Mesendoderm (in vitro differentiated cells): ENCODE data around the gene PTPA.
A peak's percentile ranks its signal among the peaks of the same experiment; 100 is the strongest.

Experiments used
- DNase-seq: peaks from one replicate; pipeline ENCODE4 v3.0.0; 2013
- H2AK5ac ChIP-seq: 2 replicates; pipeline ENCODE4 v1.6.1; 2013; ENCODE audit warnings: low read length, inconsistent platforms
- H2BK120ac ChIP-seq: 2 replicates; pipeline ENCODE4 v1.6.1; 2013; ENCODE audit warnings: low read depth, mild to moderate bottlenecking, low read length, moderate library complexity, mixed read lengths
- H2BK15ac ChIP-seq: replicated peaks from 2 replicates; pipeline ENCODE4 v1.6.1; 2013; ENCODE audit warnings: low read depth, mild to moderate bottlenecking, moderate library complexity
- H2BK5ac ChIP-seq: 2 replicates; pipeline ENCODE4 v1.6.1; 2013; ENCODE audit warnings: low read length, inconsistent platforms
- H3K18ac ChIP-seq: 2 replicates; pipeline ENCODE4 v1.6.1; 2013; ENCODE audit warnings: mild to moderate bottlenecking, low read length, mixed read lengths
- H3K23ac ChIP-seq: one replicate; pipeline ENCODE4 v1.6.1; 2013; ENCODE audit warnings: low read length
- H3K27ac ChIP-seq: 2 replicates; pipeline ENCODE4 v1.5.1; 2013; ENCODE audit warnings: low read depth, mild to moderate bottlenecking, inconsistent platforms, low read length, moderate library complexity
- H3K27me3 ChIP-seq: 2 replicates; pipeline ENCODE4 v1.6.1; 2013; ENCODE audit warnings: low read length, control low read depth, mild to moderate bottlenecking, inconsistent platforms; ENCODE audit not compliant: insufficient read depth, poor library complexity
- H3K36me3 ChIP-seq: 2 replicates; pipeline ENCODE4 v1.6.1; 2013; ENCODE audit warnings: low read length, inconsistent platforms; ENCODE audit not compliant: control insufficient read depth, insufficient read depth
- H3K4ac ChIP-seq: one replicate; pipeline ENCODE4 v1.6.1; 2013; ENCODE audit warnings: low read depth, mild to moderate bottlenecking, low read length, moderate library complexity
- H3K4me1 ChIP-seq: 2 replicates; pipeline ENCODE4 v1.6.1; 2013; ENCODE audit warnings: low read depth, low read length, inconsistent platforms; ENCODE audit not compliant: control insufficient read depth
- H3K4me2 ChIP-seq: 2 replicates; pipeline ENCODE4 v1.6.1; 2013; ENCODE audit warnings: low read length
- H3K4me3 ChIP-seq: 2 replicates; pipeline ENCODE4 v1.5.1; 2013; ENCODE audit warnings: mild to moderate bottlenecking, low read length
- H3K56ac ChIP-seq: one replicate; pipeline ENCODE4 v1.6.1; 2013; ENCODE audit warnings: low read length
- H3K79me1 ChIP-seq: 2 replicates; pipeline ENCODE4 v1.6.1; 2013; ENCODE audit warnings: low read length, inconsistent platforms
- H3K79me2 ChIP-seq: 2 replicates; pipeline ENCODE4 v1.6.1; 2013; ENCODE audit warnings: mild to moderate bottlenecking, low read length; ENCODE audit not compliant: control insufficient read depth, insufficient read depth
- H3K9ac ChIP-seq: 2 replicates; pipeline ENCODE4 v1.6.1; 2013; ENCODE audit warnings: low read length, inconsistent platforms
- H4K5ac ChIP-seq: one replicate; pipeline ENCODE4 v1.6.1; 2013; ENCODE audit warnings: low read length
- H4K8ac ChIP-seq: one replicate; pipeline ENCODE4 v1.6.1; 2013; ENCODE audit warnings: low read depth, mild to moderate bottlenecking, control low read depth, low read length, moderate library complexity
- WGBS: extraction: QIAGEN DNeasy Blood & Tissue Kit; methylation state at CpG from one replicate; pipeline ENCODE4 v1.1.7; 2013; ENCODE audit warnings: low lambda C conversion rate, missing lambda C conversion rate; ENCODE audit not compliant: insufficient coverage; ENCODE audit errors: extremely low coverage; 5-methylcytosine and 5-hydroxymethylcytosine counted together

The PTPA gene

DNA sequence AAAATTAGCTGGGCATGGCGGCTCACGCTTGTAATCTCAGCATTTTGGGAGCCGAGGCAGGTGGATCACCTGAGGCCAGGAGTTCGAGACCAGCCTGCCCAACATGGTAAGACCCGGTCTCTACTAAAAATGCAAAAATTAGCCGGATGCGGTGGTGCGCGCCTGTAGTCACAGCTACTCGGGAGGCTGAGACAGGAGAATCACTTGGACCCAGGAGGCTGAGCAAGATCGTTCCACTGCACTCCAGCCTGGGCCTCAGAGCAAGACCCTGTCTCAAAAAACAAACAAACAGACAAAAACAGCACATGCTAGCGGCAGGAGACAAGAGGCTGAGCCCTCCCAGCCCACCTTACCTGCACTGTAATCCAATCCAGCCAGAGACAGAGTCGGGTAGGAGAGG is 31.4 kb upstream of the PTPA start:
- no CpG with 5 or more reads among the region's 13 CpGs for WGBS
- no peak overlapping the region for H3K23ac ChIP-seq
- H3K56ac ChIP-seq, result peak overlapping the region; percentile 60
- H4K8ac ChIP-seq, result no peak overlapping the region
- no peak overlapping the region for H2BK120ac ChIP-seq
- no peak overlapping the region for H2AK5ac ChIP-seq
- H3K79me1 ChIP-seq, result peaks cover 23% of the 10 kb centered on the region
- no peak overlapping the region for H2BK5ac ChIP-seq
- H3K79me2 ChIP-seq, result peaks cover 22% of the 10 kb centered on the region
- DNase-seq, result no peak
- peak overlapping the region; percentile 92 for H3K4me2 ChIP-seq
- H2BK15ac ChIP-seq, result no peak overlapping the region
- H3K9ac ChIP-seq, result peak overlapping the region; percentile 78
- no peaks in the 10 kb centered on the region for H3K36me3 ChIP-seq
- H3K4me1 ChIP-seq, result peaks cover 3% of the 10 kb centered on the region
- no peak overlapping the region for H3K27ac ChIP-seq
- H3K27me3 ChIP-seq, result no peaks in the 10 kb centered on the region
- no peak overlapping the region for H3K4ac ChIP-seq
- H4K5ac ChIP-seq, result no peak overlapping the region
- H3K4me3 ChIP-seq, result no peak overlapping the region
- H3K18ac ChIP-seq, result no peak overlapping the region

DNA sequence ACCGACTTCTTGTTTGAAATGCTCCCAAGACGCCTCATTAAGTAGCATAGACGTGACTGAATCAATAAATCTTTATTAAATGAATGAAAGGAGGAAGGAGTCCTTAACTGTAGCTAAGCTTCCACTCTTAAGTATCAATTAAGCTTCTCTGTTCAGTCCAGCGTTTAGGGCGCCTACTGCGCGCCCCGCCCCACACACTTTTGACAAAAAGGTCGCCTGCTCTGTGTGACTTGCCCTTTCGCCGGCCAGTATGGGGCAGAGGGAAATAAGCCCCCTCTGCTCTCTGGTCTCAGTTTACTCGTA is 31.0 kb upstream of the PTPA start:
- Histone ChIP-seq H3K4me2 (peak overlapping the region; percentile 92), H3K27ac (no peak overlapping the region), H3K18ac (no peak overlapping the region), H4K8ac (no peak overlapping the region), H3K79me1 (peaks cover 23% of the 10 kb centered on the region), H2AK5ac (no peak overlapping the region), H2BK5ac (no peak overlapping the region), H4K5ac (no peak overlapping the region), H3K79me2 (peaks cover 22% of the 10 kb centered on the region), H3K27me3 (no peaks in the 10 kb centered on the region), H3K4me1 (peaks cover 3% of the 10 kb centered on the region), H3K4ac (no peak overlapping the region), H3K36me3 (peaks cover 2% of the 10 kb centered on the region), H3K23ac (no peak overlapping the region), H3K56ac (peak overlapping the region; percentile 89), H3K4me3 (peak overlapping the region; percentile 81), H2BK120ac (no peak overlapping the region), H3K9ac (peak overlapping the region; percentile 78), H2BK15ac (no peak overlapping the region)
- DNase-seq, result no peak
- no CpG with 5 or more reads among the region's 12 CpGs for WGBS

DNA sequence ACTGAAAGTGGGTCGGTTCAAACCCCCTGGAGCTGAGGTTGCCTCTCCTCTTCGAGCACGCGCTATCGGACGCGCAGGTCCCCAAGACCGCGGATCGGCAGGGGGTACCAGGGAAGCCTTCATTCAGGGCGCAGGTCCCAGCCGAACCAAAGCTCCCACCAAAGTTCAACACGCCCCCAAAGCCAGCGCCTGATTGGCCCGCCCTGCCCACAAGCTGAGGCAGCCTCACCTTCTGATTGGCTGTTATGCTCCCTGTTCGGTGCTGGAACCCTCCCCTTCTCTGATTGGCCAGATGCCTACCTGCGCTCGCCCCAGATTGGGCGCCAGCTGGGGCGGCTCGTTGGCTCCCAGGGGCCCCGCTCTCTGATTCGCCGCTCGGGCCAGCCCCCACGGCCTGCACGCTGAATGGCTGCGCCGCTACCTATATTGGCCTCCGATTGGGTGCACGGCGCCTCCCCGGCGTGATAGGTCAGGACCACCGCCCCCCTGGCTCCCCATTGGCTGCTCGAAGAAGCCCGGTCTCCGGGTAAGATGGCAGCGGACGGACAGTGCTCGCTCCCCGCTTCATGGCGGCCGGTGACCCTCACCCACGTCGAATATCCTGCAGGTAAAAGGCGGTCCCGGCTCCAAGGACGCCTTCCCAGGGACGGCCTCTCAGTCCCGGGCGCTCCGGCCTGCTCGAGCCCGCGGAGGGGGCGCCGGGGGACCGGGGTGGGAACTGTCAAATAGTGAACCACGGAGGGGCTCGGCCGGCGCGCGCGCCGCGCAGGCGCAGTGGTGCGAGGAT is 30.4 kb upstream of the PTPA start, which contains the start of gene DOLPP1:
DOLPP1 (plus strand) TSS at position 511 of the 787 bp plus-strand sequence; CDS start at position 532, 21 bp downstream.
- Histone ChIP-seq H4K8ac (no peak within 1 kb of the TSS), H3K27me3 (no peaks in the 10 kb centered on the region), H2BK120ac (no peak within 1 kb of the TSS), H3K56ac (peak within 1 kb of the TSS; percentile 91), H3K27ac (peak within 1 kb of the TSS; percentile 7), H2BK15ac (no peak within 1 kb of the TSS), H2BK5ac (no peak within 1 kb of the TSS), H3K4ac (peak within 1 kb of the TSS; percentile 91), H3K23ac (no peak within 1 kb of the TSS), H3K4me3 (peak within 1 kb of the TSS; percentile 81), H3K36me3 (peaks cover 2% of the 10 kb centered on the region), H3K79me1 (peaks cover 23% of the 10 kb centered on the region), H3K9ac (peak within 1 kb of the TSS; percentile 84), H3K18ac (peak within 1 kb of the TSS; percentile 29), H2AK5ac (peak within 1 kb of the TSS; percentile 27), H3K79me2 (peaks cover 22% of the 10 kb centered on the region), H3K4me2 (peak within 1 kb of the TSS; percentile 92), H3K4me1 (peaks cover 3% of the 10 kb centered on the region), H4K5ac (no peak within 1 kb of the TSS)
- no CpG with 5 or more reads among the region's 70 CpGs for WGBS
- peak; percentile 100 for DNase-seq

DNA sequence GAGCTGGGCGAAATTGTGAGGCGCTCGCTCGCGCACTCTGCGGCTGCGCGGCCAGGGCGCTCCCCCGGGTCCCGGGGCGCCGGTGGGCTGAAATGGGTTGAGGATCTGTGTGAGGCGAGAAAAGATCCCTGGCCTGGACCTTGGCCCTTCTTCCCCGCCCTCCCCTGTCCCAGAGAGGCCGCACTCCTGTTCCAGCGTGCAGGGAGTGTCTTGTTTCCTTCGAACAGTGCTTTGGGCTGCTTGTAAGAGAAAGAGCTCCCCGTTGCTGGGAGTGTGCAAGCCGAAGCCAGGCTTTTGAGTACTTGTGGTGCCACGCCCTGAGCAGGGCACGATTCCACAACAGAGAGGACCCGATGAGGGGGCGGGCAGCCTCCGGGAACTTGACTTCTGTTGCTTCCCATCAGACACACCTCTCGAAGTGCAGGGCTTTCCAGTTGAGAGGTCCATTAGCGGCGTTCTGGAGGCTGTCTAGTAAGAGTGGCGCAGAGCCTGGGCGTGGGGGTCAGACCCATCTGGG is 29.8 kb upstream of the PTPA start:
- Histone ChIP-seq H2BK5ac (no peak overlapping the region), H2AK5ac (peak overlapping the region; percentile 27), H3K4me3 (peak overlapping the region; percentile 60), H3K27ac (peak overlapping the region; percentile 7), H4K8ac (no peak overlapping the region), H3K23ac (no peak overlapping the region), H2BK15ac (no peak overlapping the region), H3K4ac (peak overlapping the region; percentile 91), H3K79me1 (peaks cover 23% of the 10 kb centered on the region), H3K56ac (peak overlapping the region; percentile 91), H2BK120ac (no peak overlapping the region), H3K9ac (peak overlapping the region; percentile 84), H4K5ac (no peak overlapping the region), H3K4me2 (peak overlapping the region; percentile 86), H3K36me3 (peaks cover 2% of the 10 kb centered on the region), H3K18ac (peak overlapping the region; percentile 29), H3K79me2 (peaks cover 22% of the 10 kb centered on the region), H3K27me3 (no peaks in the 10 kb centered on the region), H3K4me1 (peaks cover 3% of the 10 kb centered on the region)
- DNase-seq, result no peak
- no CpG with 5 or more reads among the region's 30 CpGs for WGBS

DNA sequence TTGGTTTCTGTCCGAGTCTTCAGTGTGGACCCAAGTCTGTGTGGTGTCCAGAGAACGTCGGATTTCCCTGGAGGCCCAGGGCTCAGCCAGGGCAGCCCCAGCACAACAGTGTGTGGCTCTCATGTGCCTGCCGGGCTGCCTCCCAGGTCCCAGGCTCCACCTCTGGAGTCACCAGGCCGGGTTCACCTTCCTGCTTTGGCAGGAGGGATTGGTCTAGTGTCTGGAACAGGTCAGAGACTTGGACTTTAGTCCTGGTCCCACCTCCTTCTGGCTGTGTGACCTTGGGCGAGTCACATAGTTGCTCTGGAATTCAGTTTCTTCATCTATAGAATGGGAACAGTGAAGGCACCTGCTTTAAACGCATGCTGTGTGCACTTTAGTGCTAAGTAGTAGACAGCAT is 27.1 kb upstream of the PTPA start:
- no peak overlapping the region for H2AK5ac ChIP-seq
- H3K18ac ChIP-seq, result no peak overlapping the region
- no peak for DNase-seq
- no peaks in the 10 kb centered on the region for H3K27me3 ChIP-seq
- no peak overlapping the region for H2BK15ac ChIP-seq
- H3K4me3 ChIP-seq, result no peak overlapping the region
- no peak overlapping the region for H3K4ac ChIP-seq
- H3K36me3 ChIP-seq, result peaks cover 2% of the 10 kb centered on the region
- H3K79me2 ChIP-seq, result peaks cover 22% of the 10 kb centered on the region
- H3K4me1 ChIP-seq, result peaks cover 3% of the 10 kb centered on the region
- H2BK120ac ChIP-seq, result no peak overlapping the region
- no peak overlapping the region for H3K23ac ChIP-seq
- no peak overlapping the region for H4K8ac ChIP-seq
- H3K9ac ChIP-seq, result no peak overlapping the region
- no CpG with 5 or more reads among the region's 7 CpGs for WGBS
- H3K79me1 ChIP-seq, result peaks cover 23% of the 10 kb centered on the region
- no peak overlapping the region for H3K4me2 ChIP-seq
- no peak overlapping the region for H4K5ac ChIP-seq
- no peak overlapping the region for H3K27ac ChIP-seq
- H3K56ac ChIP-seq, result no peak overlapping the region
- H2BK5ac ChIP-seq, result no peak overlapping the region
